WTC11 (cell line): ENCODE data around the gene RYR2.

ENCODE experiments used
- AFF4 ChIP-seq: sonication (generic); formaldehyde crosslinking; IDR thresholded peaks from 2 replicates; pipeline ENCODE4 v1.8.1; 2023; ENCODE audit warnings: mild to moderate bottlenecking, missing genetic modification reagents, borderline replicate concordance
- ATF6 ChIP-seq: sonication (generic); formaldehyde crosslinking; IDR thresholded peaks from 2 replicates; pipeline ENCODE4 v1.8.1; 2023; ENCODE audit warnings: mild to moderate bottlenecking, missing genetic modification reagents
- CBFB ChIP-seq: sonication (generic); formaldehyde crosslinking; IDR thresholded peaks from 2 replicates; pipeline ENCODE4 v1.8.1; 2022; ENCODE audit warnings: mild to moderate bottlenecking, low read depth, missing genetic modification reagents
- CREM ChIP-seq: sonication (generic); formaldehyde crosslinking; IDR thresholded peaks from 2 replicates; pipeline ENCODE4 v1.8.1; 2022; ENCODE audit warnings: mild to moderate bottlenecking, missing genetic modification reagents, moderate library complexity
- CTCF ChIP-seq: fragments of 200-600 bp; IDR thresholded peaks from 2 replicates; pipeline ENCODE4 v1.8.0; 2022; ENCODE audit warnings: antibody characterized with exemption
- E2F4 ChIP-seq: sonication (generic); formaldehyde crosslinking; IDR thresholded peaks from 2 replicates; pipeline ENCODE4 v1.8.1; 2022; ENCODE audit warnings: low read depth, mild to moderate bottlenecking, moderate library complexity, missing genetic modification reagents, borderline replicate concordance
- ERG ChIP-seq: fragments of 250-450 bp; sonication (Bioruptor Pico); IDR thresholded peaks from 2 replicates; pipeline ENCODE4 v1.8.0; 2021; ENCODE audit warnings: mild to moderate bottlenecking
- GTF2I ChIP-seq: fragments of 250-450 bp; sonication (Bioruptor Pico); conservative IDR thresholded peaks from 2 replicates; pipeline ENCODE4 v1.4.0; 2021; ENCODE audit warnings: mild to moderate bottlenecking
- MAX ChIP-seq: sonication (generic); formaldehyde crosslinking; IDR thresholded peaks from 2 replicates; pipeline ENCODE4 v1.8.0; 2022; ENCODE audit warnings: mild to moderate bottlenecking, missing genetic modification reagents
- NFYB ChIP-seq: sonication (generic); formaldehyde crosslinking; conservative IDR thresholded peaks from 2 replicates; pipeline ENCODE4 v1.8.0; 2022; ENCODE audit warnings: low read depth, missing genetic modification reagents
- SP1 ChIP-seq: sonication (generic); formaldehyde crosslinking; conservative IDR thresholded peaks from 2 replicates; pipeline ENCODE4 v1.8.1; 2022; ENCODE audit warnings: missing genetic modification reagents
- TP53 ChIP-seq: sonication (generic); formaldehyde crosslinking; IDR thresholded peaks from 2 replicates; pipeline ENCODE4 v1.8.1; 2023; ENCODE audit warnings: mild to moderate bottlenecking, missing genetic modification reagents
- ZNF121 ChIP-seq: sonication (generic); formaldehyde crosslinking; IDR thresholded peaks from 2 replicates; pipeline ENCODE4 v1.8.0; 2023; ENCODE audit warnings: missing genetic modification reagents
- ZNF232 ChIP-seq: sonication (generic); formaldehyde crosslinking; IDR thresholded peaks from 2 replicates; pipeline ENCODE4 v1.8.0; 2022; ENCODE audit warnings: mild to moderate bottlenecking, missing genetic modification reagents

GRCh38 chr1:237799762-237800474 is 757.9 kb downstream of the RYR2 start:
- TF ChIP-seq E2F4 (CRISPR knock-in tag) = no peak
- TF ChIP-seq ERG (CRISPR knock-in tag) = no peak
- 0 out of 2 replicates have a peak, but pooled peaks have one; percentile 38 for TF ChIP-seq CTCF
- no peak for TF ChIP-seq ZNF232 (CRISPR knock-in tag)
- TF ChIP-seq CREM (CRISPR knock-in tag) = no peak
- TF ChIP-seq SP1 (CRISPR knock-in tag) = peak; percentile 57; the same call in 1 of the 2 replicates
- 0 out of 2 replicates have a peak, but pooled peaks have one; percentile 22 for TF ChIP-seq NFYB
- TF ChIP-seq AFF4 = no peak
- TF ChIP-seq ATF6 (CRISPR knock-in tag) = no peak
- TF ChIP-seq TP53 (CRISPR knock-in tag) = no peak
- TF ChIP-seq MAX (CRISPR knock-in tag) = no peak
- TF ChIP-seq GTF2I = no peak
- no peak for TF ChIP-seq ZNF121 (CRISPR knock-in tag)
- no peak for TF ChIP-seq CBFB
